GM12865 (cell line): Measurements from ENCODE around the gene APLP1.
A peak's percentile ranks its signal among the peaks of the same experiment; 100 is the strongest.

Source experiments
- DNase-seq: peaks from one replicate; pipeline ENCODE4 v3.0.0; 2010; ENCODE audit warnings: low read depth
- H3K4me3 ChIP-seq: 2 replicates; pipeline ENCODE4 v1.5.1; 2011; ENCODE audit warnings: mild to moderate bottlenecking, low read depth, low read length, control low read depth
- CTCF ChIP-seq: IDR thresholded peaks from 2 replicates; pipeline ENCODE4 v1.5.1; 2011; ENCODE audit warnings: low read length, control low read depth, low read depth, inconsistent platforms; ENCODE audit not compliant: insufficient read depth; ENCODE audit errors: missing control alignments

Gene APLP1

GRCh38 chr19:35841961-35842595, 26.3 kb upstream of the APLP1 start:
- TF ChIP-seq CTCF = no peak
- H3K4me3 ChIP-seq = no peak overlapping the region
- DNase-seq = no peak

GRCh38 chr19:35842666-35843272, 25.6 kb upstream of the APLP1 start:
- no peak for TF ChIP-seq CTCF
- DNase-seq = no peak

GRCh38 chr19:35843676-35844481, 24.5 kb upstream of the APLP1 start:
- TF ChIP-seq CTCF = no peak
- H3K4me3 ChIP-seq = no peak overlapping the region
- peak; percentile 28 for DNase-seq

More at GRCh38 chr19:35842666-35843272, 25.6 kb upstream of the APLP1 start:
- H3K4me3 ChIP-seq = no peak overlapping the region

GRCh38 chr19:35844482-35845214, 23.7 kb upstream of the APLP1 start:
- no peak for DNase-seq
- TF ChIP-seq CTCF = no peak
- H3K4me3 ChIP-seq = no peak overlapping the region

GRCh38 chr19:35845215-35846037, 22.9 kb upstream of the APLP1 start:
- no peak overlapping the region for H3K4me3 ChIP-seq
- no peak for TF ChIP-seq CTCF
- DNase-seq = no peak

GRCh38 chr19:35846038-35846668, 22.2 kb upstream of the APLP1 start:
- no peak for TF ChIP-seq CTCF

More at GRCh38 chr19:35846038-35846668, 22.2 kb upstream of the APLP1 start:
- H3K4me3 ChIP-seq = no peak overlapping the region
- DNase-seq = no peak
